ENCODE data around the gene ZNF385B. TPM values are rescaled to one million over a fixed set of nuclear protein-coding genes. Genes with fewer than 3 reads are reported as not detected.

Gene ZNF385B
- total and polyA plus RNA-seq, 9 of the 15 experiments (the other 6 are each of a cell fraction or from before 2014, with no cell fraction given) = 0.50 TPM; not detected in 8

DNA sequence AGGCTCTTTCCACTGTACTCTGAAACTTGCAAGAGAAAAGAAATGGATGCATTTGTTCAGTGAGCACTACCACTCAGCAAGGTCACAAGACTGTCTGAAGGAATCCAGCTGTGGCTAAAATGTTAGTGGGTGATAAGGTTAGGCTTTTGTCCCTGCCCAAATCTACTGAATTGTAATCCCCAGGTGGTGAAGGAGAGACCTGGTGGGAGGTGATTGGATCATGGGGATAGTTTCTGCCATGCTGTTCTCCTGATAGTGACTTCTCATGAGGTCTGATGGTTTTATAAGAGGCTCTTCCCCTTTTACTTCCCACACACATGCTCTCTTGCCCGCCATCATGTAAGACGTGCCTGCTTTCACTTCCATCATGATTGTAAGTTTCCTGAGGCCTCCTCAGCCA lies 68.2 kb downstream of the ZNF385B start (continued):
- TF ChIP-seq, protein P1, sequence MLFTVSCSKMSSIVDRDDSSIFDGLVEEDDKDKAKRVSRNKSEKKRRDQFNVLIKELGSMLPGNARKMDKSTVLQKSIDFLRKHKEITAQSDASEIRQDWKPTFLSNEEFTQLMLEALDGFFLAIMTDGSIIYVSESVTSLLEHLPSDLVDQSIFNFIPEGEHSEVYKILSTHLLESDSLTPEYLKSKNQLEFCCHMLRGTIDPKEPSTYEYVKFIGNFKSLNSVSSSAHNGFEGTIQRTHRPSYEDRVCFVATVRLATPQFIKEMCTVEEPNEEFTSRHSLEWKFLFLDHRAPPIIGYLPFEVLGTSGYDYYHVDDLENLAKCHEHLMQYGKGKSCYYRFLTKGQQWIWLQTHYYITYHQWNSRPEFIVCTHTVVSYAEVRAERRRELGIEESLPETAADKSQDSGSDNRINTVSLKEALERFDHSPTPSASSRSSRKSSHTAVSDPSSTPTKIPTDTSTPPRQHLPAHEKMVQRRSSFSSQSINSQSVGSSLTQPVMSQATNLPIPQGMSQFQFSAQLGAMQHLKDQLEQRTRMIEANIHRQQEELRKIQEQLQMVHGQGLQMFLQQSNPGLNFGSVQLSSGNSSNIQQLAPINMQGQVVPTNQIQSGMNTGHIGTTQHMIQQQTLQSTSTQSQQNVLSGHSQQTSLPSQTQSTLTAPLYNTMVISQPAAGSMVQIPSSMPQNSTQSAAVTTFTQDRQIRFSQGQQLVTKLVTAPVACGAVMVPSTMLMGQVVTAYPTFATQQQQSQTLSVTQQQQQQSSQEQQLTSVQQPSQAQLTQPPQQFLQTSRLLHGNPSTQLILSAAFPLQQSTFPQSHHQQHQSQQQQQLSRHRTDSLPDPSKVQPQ (CRISPR knock-in tag; IDR thresholded peaks at IDR 0.05; ENCODE audit: borderline replicate concordance) = no peak
- TF ChIP-seq HLTF (IDR thresholded peaks at IDR 0.05) (no peak), SETDB1 (IDR thresholded peaks at IDR 0.05; ENCODE audit: low read length) (no peak), HNRNPH1 (optimal IDR thresholded peaks at IDR 0.05; ENCODE audit: low read depth, low read length) (no peak), HMG20A (CRISPR knock-in tag; conservative IDR thresholded peaks at IDR 0.05) (no peak), ZFP36 (IDR thresholded peaks at IDR 0.05; ENCODE audit: low read depth, low read length, partially characterized antibody) (peak; percentile 35), TEAD4 (IDR thresholded peaks at IDR 0.05; ENCODE audit: low read length) (peak; percentile 79), TEAD4 (CRISPR knock-in tag; IDR thresholded peaks at IDR 0.05; ENCODE audit: borderline replicate concordance) (no peak), KHSRP (IDR thresholded peaks at IDR 0.05) (no peak), ETV1 (tag; conservative IDR thresholded peaks at IDR 0.05; ENCODE audit: low read depth) (no peak), CTBP1 (IDR thresholded peaks at IDR 0.05; ENCODE audit: borderline replicate concordance) (no peak), ZNF785 (CRISPR knock-in tag; IDR thresholded peaks at IDR 0.05) (no peak)
- TF ChIP-seq, protein P2, sequence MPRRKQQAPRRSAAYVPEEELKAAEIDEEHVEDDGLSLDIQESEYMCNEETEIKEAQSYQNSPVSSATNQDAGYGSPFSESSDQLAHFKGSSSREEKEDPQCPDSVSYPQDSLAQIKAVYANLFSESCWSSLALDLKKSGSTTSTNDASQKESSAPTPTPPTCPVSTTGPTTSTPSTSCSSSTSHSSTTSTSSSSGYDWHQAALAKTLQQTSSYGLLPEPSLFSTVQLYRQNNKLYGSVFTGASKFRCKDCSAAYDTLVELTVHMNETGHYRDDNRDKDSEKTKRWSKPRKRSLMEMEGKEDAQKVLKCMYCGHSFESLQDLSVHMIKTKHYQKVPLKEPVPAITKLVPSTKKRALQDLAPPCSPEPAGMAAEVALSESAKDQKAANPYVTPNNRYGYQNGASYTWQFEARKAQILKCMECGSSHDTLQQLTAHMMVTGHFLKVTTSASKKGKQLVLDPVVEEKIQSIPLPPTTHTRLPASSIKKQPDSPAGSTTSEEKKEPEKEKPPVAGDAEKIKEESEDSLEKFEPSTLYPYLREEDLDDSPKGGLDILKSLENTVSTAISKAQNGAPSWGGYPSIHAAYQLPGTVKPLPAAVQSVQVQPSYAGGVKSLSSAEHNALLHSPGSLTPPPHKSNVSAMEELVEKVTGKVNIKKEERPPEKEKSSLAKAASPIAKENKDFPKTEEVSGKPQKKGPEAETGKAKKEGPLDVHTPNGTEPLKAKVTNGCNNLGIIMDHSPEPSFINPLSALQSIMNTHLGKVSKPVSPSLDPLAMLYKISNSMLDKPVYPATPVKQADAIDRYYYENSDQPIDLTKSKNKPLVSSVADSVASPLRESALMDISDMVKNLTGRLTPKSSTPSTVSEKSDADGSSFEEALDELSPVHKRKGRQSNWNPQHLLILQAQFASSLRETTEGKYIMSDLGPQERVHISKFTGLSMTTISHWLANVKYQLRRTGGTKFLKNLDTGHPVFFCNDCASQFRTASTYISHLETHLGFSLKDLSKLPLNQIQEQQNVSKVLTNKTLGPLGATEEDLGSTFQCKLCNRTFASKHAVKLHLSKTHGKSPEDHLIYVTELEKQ (CRISPR knock-in tag; IDR thresholded peaks at IDR 0.05) = no peak
- TF ChIP-seq, protein P3, sequence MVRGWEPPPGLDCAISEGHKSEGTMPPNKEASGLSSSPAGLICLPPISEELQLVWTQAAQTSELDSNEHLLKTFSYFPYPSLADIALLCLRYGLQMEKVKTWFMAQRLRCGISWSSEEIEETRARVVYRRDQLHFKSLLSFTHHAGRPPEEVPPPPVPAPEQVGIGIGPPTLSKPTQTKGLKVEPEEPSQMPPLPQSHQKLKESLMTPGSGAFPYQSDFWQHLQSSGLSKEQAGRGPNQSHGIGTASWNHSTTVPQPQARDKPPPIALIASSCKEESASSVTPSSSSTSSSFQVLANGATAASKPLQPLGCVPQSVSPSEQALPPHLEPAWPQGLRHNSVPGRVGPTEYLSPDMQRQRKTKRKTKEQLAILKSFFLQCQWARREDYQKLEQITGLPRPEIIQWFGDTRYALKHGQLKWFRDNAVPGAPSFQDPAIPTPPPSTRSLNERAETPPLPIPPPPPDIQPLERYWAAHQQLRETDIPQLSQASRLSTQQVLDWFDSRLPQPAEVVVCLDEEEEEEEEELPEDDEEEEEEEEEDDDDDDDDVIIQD (CRISPR knock-in tag; IDR thresholded peaks at IDR 0.05) = no peak
- TF ChIP-seq, protein P4, sequence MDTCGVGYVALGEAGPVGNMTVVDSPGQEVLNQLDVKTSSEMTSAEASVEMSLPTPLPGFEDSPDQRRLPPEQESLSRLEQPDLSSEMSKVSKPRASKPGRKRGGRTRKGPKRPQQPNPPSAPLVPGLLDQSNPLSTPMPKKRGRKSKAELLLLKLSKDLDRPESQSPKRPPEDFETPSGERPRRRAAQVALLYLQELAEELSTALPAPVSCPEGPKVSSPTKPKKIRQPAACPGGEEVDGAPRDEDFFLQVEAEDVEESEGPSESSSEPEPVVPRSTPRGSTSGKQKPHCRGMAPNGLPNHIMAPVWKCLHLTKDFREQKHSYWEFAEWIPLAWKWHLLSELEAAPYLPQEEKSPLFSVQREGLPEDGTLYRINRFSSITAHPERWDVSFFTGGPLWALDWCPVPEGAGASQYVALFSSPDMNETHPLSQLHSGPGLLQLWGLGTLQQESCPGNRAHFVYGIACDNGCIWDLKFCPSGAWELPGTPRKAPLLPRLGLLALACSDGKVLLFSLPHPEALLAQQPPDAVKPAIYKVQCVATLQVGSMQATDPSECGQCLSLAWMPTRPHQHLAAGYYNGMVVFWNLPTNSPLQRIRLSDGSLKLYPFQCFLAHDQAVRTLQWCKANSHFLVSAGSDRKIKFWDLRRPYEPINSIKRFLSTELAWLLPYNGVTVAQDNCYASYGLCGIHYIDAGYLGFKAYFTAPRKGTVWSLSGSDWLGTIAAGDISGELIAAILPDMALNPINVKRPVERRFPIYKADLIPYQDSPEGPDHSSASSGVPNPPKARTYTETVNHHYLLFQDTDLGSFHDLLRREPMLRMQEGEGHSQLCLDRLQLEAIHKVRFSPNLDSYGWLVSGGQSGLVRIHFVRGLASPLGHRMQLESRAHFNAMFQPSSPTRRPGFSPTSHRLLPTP (IDR thresholded peaks at IDR 0.05; ENCODE audit: borderline replicate concordance, extremely low read depth, insufficient read length) = no peak
